Central memory CD4-positive, alpha-beta T cell (primary cell): Measurements from ENCODE around the gene NYAP2.

ENCODE experiments used
- DNase-seq: peaks from one replicate; pipeline ENCODE4 v3.0.0; 2022
- total RNA-seq, 3 experiments: gene quantifications; one replicate each; lab custom pipeline; 2026; lab: John Stamatoyannopoulos, UW

NYAP2 gene
- 0 to 0.11 (median 0.05) reads per million in 3 experiments for total RNA-seq

GRCh38 chr2:225399504-225399903, at the start of gene NYAP2:
TSS of gene NYAP2 (plus strand) at chr2:225399710. CDS start at chr2:225408881, 9,171 bp downstream.
- no peak for DNase-seq

- DNase-seq, result no peak
These were observed 45.9 kb upstream of the NYAP2 start for GRCh38 chr2:225353579-225354085.

- no peak for DNase-seq
These were observed 45.2 kb upstream of the NYAP2 start for GRCh38 chr2:225354281-225354774.

GRCh38 chr2:225355788-225356187, 43.7 kb upstream of the NYAP2 start:
- no peak for DNase-seq

- DNase-seq, result no peak
These were observed 32.8 kb upstream of the NYAP2 start for GRCh38 chr2:225366731-225367130.

GRCh38 chr2:225367482-225367881, 32.0 kb upstream of the NYAP2 start:
- DNase-seq, result no peak

- DNase-seq, result no peak
These were observed 20.5 kb upstream of the NYAP2 start for GRCh38 chr2:225378984-225379383.

- no peak for DNase-seq
These were observed 19.7 kb upstream of the NYAP2 start for GRCh38 chr2:225379856-225380255.

- no peak for DNase-seq
These were observed 17.9 kb upstream of the NYAP2 start for GRCh38 chr2:225381609-225382008.

- DNase-seq, result no peak
These were observed 1.1 kb upstream of the NYAP2 start for GRCh38 chr2:225398372-225398771.

- DNase-seq, result no peak
These were observed 576 bp downstream of the NYAP2 start for GRCh38 chr2:225400060-225400511.

- no peak for DNase-seq
These were observed 1.3 kb downstream of the NYAP2 start for GRCh38 chr2:225400546-225401400.

GRCh38 chr2:225402210-225402776, 2.8 kb downstream of the NYAP2 start:
- DNase-seq, result no peak

GRCh38 chr2:225411452-225411851, 11.9 kb downstream of the NYAP2 start:
- DNase-seq, result no peak

- no peak for DNase-seq
These were observed 14.3 kb downstream of the NYAP2 start for GRCh38 chr2:225413786-225414185.

GRCh38 chr2:225414902-225415301, 15.4 kb downstream of the NYAP2 start:
- DNase-seq, result no peak

- DNase-seq, result no peak
These were observed 15.8 kb downstream of the NYAP2 start for GRCh38 chr2:225415341-225415740.

GRCh38 chr2:225415792-225416191, 16.3 kb downstream of the NYAP2 start:
- DNase-seq, result no peak

- no peak for DNase-seq
These were observed 17.3 kb downstream of the NYAP2 start for GRCh38 chr2:225416616-225417367.

GRCh38 chr2:225419033-225419432, 19.5 kb downstream of the NYAP2 start:
- DNase-seq, result no peak

GRCh38 chr2:225422145-225422544, 22.6 kb downstream of the NYAP2 start:
- no peak for DNase-seq

- no peak for DNase-seq
These were observed 25.8 kb downstream of the NYAP2 start for GRCh38 chr2:225425284-225425683.

- DNase-seq, result no peak
These were observed 28.9 kb downstream of the NYAP2 start for GRCh38 chr2:225428360-225428759.
